ENCODE results near the gene ACTL9.

DNA sequence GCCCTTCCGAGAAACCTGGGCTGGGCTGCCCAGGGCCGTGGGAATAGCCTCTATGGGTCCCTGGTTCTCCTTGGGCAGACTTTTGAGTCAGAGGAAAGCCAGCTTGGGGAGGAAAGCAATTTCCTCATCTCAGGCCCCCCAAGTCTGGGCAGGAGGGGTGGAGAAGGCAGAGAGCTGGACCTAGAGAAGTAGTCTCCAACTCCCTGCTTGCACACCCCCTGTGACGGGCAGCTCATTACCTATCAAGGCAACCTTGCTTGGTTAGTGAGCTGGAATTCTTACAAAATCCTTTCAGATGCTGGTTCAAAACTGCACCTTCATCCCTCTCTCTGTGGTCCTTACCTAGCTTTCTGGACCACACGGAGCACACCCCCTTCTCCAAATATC is 33.9 kb downstream of the ACTL9 start:
- TF ChIP-seq POLR2A (IDR thresholded peaks at IDR 0.05; ENCODE audit: low read depth, low read length) (no peak), BACH1 (IDR thresholded peaks at IDR 0.05; ENCODE audit: borderline replicate concordance) (no peak), HCFC1 (IDR thresholded peaks at IDR 0.05; ENCODE audit: low read length) (no peak), NFYB (IDR thresholded peaks at IDR 0.05; ENCODE audit: insufficient read depth, low read depth, low read length) (no peak)
- TF ChIP-seq, protein P1, sequence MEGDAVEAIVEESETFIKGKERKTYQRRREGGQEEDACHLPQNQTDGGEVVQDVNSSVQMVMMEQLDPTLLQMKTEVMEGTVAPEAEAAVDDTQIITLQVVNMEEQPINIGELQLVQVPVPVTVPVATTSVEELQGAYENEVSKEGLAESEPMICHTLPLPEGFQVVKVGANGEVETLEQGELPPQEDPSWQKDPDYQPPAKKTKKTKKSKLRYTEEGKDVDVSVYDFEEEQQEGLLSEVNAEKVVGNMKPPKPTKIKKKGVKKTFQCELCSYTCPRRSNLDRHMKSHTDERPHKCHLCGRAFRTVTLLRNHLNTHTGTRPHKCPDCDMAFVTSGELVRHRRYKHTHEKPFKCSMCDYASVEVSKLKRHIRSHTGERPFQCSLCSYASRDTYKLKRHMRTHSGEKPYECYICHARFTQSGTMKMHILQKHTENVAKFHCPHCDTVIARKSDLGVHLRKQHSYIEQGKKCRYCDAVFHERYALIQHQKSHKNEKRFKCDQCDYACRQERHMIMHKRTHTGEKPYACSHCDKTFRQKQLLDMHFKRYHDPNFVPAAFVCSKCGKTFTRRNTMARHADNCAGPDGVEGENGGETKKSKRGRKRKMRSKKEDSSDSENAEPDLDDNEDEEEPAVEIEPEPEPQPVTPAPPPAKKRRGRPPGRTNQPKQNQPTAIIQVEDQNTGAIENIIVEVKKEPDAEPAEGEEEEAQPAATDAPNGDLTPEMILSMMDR (IDR thresholded peaks at IDR 0.05 in 2 of 3, conservative IDR thresholded peaks at IDR 0.05 in 1 of 3; ENCODE audit: control insufficient read depth in 2 of 3, extremely low read depth in 1 of 3, insufficient read depth in 1 of 3, low read depth in 3 of 3, low read length in 3 of 3): no peak
- TF ChIP-seq, protein P2, sequence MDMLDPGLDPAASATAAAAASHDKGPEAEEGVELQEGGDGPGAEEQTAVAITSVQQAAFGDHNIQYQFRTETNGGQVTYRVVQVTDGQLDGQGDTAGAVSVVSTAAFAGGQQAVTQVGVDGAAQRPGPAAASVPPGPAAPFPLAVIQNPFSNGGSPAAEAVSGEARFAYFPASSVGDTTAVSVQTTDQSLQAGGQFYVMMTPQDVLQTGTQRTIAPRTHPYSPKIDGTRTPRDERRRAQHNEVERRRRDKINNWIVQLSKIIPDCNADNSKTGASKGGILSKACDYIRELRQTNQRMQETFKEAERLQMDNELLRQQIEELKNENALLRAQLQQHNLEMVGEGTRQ (IDR thresholded peaks at IDR 0.05; ENCODE audit: borderline replicate concordance, low read depth, low read length): no peak

All from GM12878 (cell line).